IPS-15b (cell line): ENCODE data around the gene KRTAP10-11.

ENCODE experiments used
- H3K27me3 ChIP-seq: one replicate; pipeline ENCODE4 v1.6.1; 2013; ENCODE audit warnings: low read length; ENCODE audit not compliant: control insufficient read depth, insufficient read depth
- H3K36me3 ChIP-seq: one replicate; pipeline ENCODE4 v1.6.1; 2013; ENCODE audit warnings: low read length; ENCODE audit not compliant: control insufficient read depth, insufficient read depth
- H3K4me1 ChIP-seq: one replicate; pipeline ENCODE4 v1.6.1; 2013; ENCODE audit warnings: mild to moderate bottlenecking, low read length; ENCODE audit not compliant: control insufficient read depth, insufficient read depth
- H3K4me3 ChIP-seq: one replicate; pipeline ENCODE4 v1.5.1; 2013; ENCODE audit warnings: low read depth, low read length
- H3K9ac ChIP-seq: one replicate; pipeline ENCODE4 v1.6.1; 2013; ENCODE audit warnings: low read depth, mild to moderate bottlenecking, low read length
- H3K9me3 ChIP-seq: one replicate; pipeline ENCODE4 v1.6.1; 2013; ENCODE audit warnings: mild to moderate bottlenecking, low read length; ENCODE audit not compliant: control insufficient read depth, insufficient read depth

The KRTAP10-11 gene

GRCh38 chr21:44649521-44650100, 3.4 kb downstream of the KRTAP10-11 start:
- Histone ChIP-seq H3K27me3 (no peaks in the 10 kb centered on the region), H3K4me3 (no peak overlapping the region), H3K9ac (no peak overlapping the region), H3K36me3 (no peaks in the 10 kb centered on the region), H3K4me1 (no peaks in the 10 kb centered on the region), H3K9me3 (no peaks in the 10 kb centered on the region)

- no peak overlapping the region for H3K4me3 ChIP-seq
- no peaks in the 10 kb centered on the region for H3K36me3 ChIP-seq
- no peaks in the 10 kb centered on the region for H3K9me3 ChIP-seq
- H3K4me1 ChIP-seq = no peaks in the 10 kb centered on the region
- no peak overlapping the region for H3K9ac ChIP-seq
- H3K27me3 ChIP-seq = no peaks in the 10 kb centered on the region
Measured at GRCh38 chr21:44650265-44650972, 4.2 kb downstream of the KRTAP10-11 start.

GRCh38 chr21:44650973-44651675, 4.9 kb downstream of the KRTAP10-11 start:
- Histone ChIP-seq H3K4me3 (no peak overlapping the region), H3K9me3 (no peaks in the 10 kb centered on the region), H3K9ac (no peak overlapping the region), H3K4me1 (no peaks in the 10 kb centered on the region), H3K36me3 (no peaks in the 10 kb centered on the region), H3K27me3 (no peaks in the 10 kb centered on the region)

- Histone ChIP-seq H3K27me3 (no peaks in the 10 kb centered on the region), H3K4me1 (no peaks in the 10 kb centered on the region), H3K9ac (no peak overlapping the region), H3K36me3 (no peaks in the 10 kb centered on the region), H3K4me3 (no peak overlapping the region), H3K9me3 (no peaks in the 10 kb centered on the region)
Measured at GRCh38 chr21:44653123-44653522, 6.9 kb downstream of the KRTAP10-11 start.

- no peaks in the 10 kb centered on the region for H3K36me3 ChIP-seq
- H3K9ac ChIP-seq = no peak overlapping the region
- peaks cover under 1% of the 10 kb centered on the region for H3K4me1 ChIP-seq
- no peak overlapping the region for H3K4me3 ChIP-seq
- H3K27me3 ChIP-seq = no peaks in the 10 kb centered on the region
- H3K9me3 ChIP-seq = no peaks in the 10 kb centered on the region
Measured at GRCh38 chr21:44653656-44654575, 7.7 kb downstream of the KRTAP10-11 start.

- Histone ChIP-seq H3K9ac (no peak within 1 kb of the TSS), H3K4me3 (no peak within 1 kb of the TSS), H3K4me1 (peaks cover 7% of the 10 kb centered on the region), H3K27me3 (no peaks in the 10 kb centered on the region), H3K9me3 (no peaks in the 10 kb centered on the region), H3K36me3 (no peaks in the 10 kb centered on the region)
Measured at GRCh38 chr21:44654576-44655175, 8.5 kb downstream of the KRTAP10-11 start, which contains the start of gene KRTAP12-4. Gene KRTAP12-4, minus strand, starts transcription at chr21:44654659. Its CDS starts 45 bp downstream, at chr21:44654614.

- no peaks in the 10 kb centered on the region for H3K36me3 ChIP-seq
- no peak overlapping the region for H3K9ac ChIP-seq
- H3K4me3 ChIP-seq = no peak overlapping the region
- H3K4me1 ChIP-seq = peaks cover 16% of the 10 kb centered on the region
- no peaks in the 10 kb centered on the region for H3K27me3 ChIP-seq
- no peaks in the 10 kb centered on the region for H3K9me3 ChIP-seq
Measured at GRCh38 chr21:44656868-44657267, 10.7 kb downstream of the KRTAP10-11 start.

GRCh38 chr21:44657635-44658540, 11.7 kb downstream of the KRTAP10-11 start, which contains the start of gene KRTAP12-3:
Gene KRTAP12-3, plus strand, starts transcription at chr21:44657932. Its CDS starts 48 bp downstream, at chr21:44657980.
- H3K4me1 ChIP-seq = peaks cover 16% of the 10 kb centered on the region
- H3K36me3 ChIP-seq = no peaks in the 10 kb centered on the region
- no peak within 1 kb of the TSS for H3K4me3 ChIP-seq
- no peak within 1 kb of the TSS for H3K9ac ChIP-seq
- H3K9me3 ChIP-seq = no peaks in the 10 kb centered on the region
- no peaks in the 10 kb centered on the region for H3K27me3 ChIP-seq

- Histone ChIP-seq H3K27me3 (no peaks in the 10 kb centered on the region), H3K4me3 (no peak overlapping the region), H3K4me1 (peaks cover 16% of the 10 kb centered on the region), H3K9ac (no peak overlapping the region), H3K9me3 (no peaks in the 10 kb centered on the region), H3K36me3 (no peaks in the 10 kb centered on the region)
Measured at GRCh38 chr21:44658541-44658910, 12.3 kb downstream of the KRTAP10-11 start.

GRCh38 chr21:44658913-44659595, 12.8 kb downstream of the KRTAP10-11 start:
- Histone ChIP-seq H3K4me3 (no peak overlapping the region), H3K27me3 (no peaks in the 10 kb centered on the region), H3K9ac (no peak overlapping the region)

More at GRCh38 chr21:44658913-44659595, 12.8 kb downstream of the KRTAP10-11 start:
- Histone ChIP-seq H3K9me3 (no peaks in the 10 kb centered on the region), H3K36me3 (no peaks in the 10 kb centered on the region), H3K4me1 (peaks cover 16% of the 10 kb centered on the region)
